ENCODE data around the gene CAMSAP3. TPM values are rescaled to one million over a fixed set of nuclear protein-coding genes. Genes with fewer than 3 reads are reported as not detected.

CAMSAP3 gene
- total and polyA plus RNA-seq, 2 donors (not counting 1 experiment from before 2014, with no cell fraction given), result 1.0 to 1.3 TPM

DNA sequence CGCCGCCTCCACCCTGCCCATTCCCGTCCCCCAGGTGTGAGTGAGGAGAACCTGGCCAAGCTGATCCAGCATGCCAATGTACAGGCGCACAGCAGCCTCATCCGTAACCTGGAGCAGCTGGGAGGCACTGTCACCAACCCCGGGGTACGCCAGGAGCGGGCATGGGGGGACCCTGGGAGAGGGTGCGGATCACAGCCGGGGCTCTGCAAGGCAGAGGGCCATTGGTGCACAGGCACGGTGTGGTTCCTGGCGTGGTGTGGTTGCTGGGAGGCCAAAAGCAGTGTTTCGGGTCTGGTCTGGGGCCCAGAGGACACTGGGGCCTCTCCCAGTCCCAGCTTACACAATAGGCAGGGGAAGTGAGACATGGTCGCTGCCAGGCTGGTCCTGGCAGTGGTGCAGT, 49.5 kb downstream of the CAMSAP3 start:
- no peak for DNase-seq
- ATAC-seq (ENCODE audit: low read depth), result no peak
- H3K4me1 Mint-ChIP-seq, result peaks cover 2% of the 10 kb centered on the region
- H3K4me1 ChIP-seq (ENCODE audit: control insufficient read depth in 2 of 2, insufficient read depth in 2 of 2, low read length in 2 of 2), result no peaks in the 10 kb centered on the region
- no peak overlapping the region for H3K9ac ChIP-seq (ENCODE audit: low read length)
- H3K79me2 ChIP-seq (ENCODE audit: control insufficient read depth, insufficient read depth, low read length), result peaks cover 3% of the 10 kb centered on the region
- H2AFZ ChIP-seq (ENCODE audit: insufficient read depth, low read depth, low read length, poor library complexity, severe bottlenecking), result no peak overlapping the region
- H3K27ac Mint-ChIP-seq, result no peak overlapping the region
- H3K36me3 ChIP-seq (replicated peaks in 1 of 2; ENCODE audit: control extremely low read depth in 1 of 2, control insufficient read depth in 1 of 2, extremely low read depth in 1 of 2, insufficient read depth in 2 of 2, low read length in 1 of 2), result peaks cover 0 to 45% of the 10 kb centered on the region in 2 experiments
- H3K27me3 ChIP-seq (replicated peaks in 1 of 4; ENCODE audit: control extremely low read depth in 1 of 4, control insufficient read depth in 3 of 4, insufficient read depth in 4 of 4, low read length in 3 of 4), result no peaks in the 10 kb centered on the region
- POLR2A ChIA-PET, result no interaction called here
- peaks cover 40% of the 10 kb centered on the region for H4K20me1 ChIP-seq (ENCODE audit: control insufficient read depth, insufficient read depth, low read length, poor library complexity, severe bottlenecking)
- no peak for TF ChIP-seq CTCF (IDR thresholded peaks at IDR 0.05)
- TF ChIP-seq EZH2 (IDR thresholded peaks at IDR 0.05; ENCODE audit: borderline replicate concordance, insufficient read depth, low read depth, low read length, poor library complexity, severe bottlenecking), result no peak
- no peaks in the 10 kb centered on the region for H3K9me3 Mint-ChIP-seq (ENCODE audit: insufficient read depth)
- no peak overlapping the region for H3K4me2 ChIP-seq (replicated peaks; ENCODE audit: low read depth, low read length, poor library complexity, severe bottlenecking)
- intact Hi-C loops (cut with micrococcal nuclease), result no loop called here
- WGBS (ENCODE audit: insufficient coverage), result 89% methylated on average over 13 of the region's 14 CpGs
- CTCF ChIA-PET, result no interaction called here
- no peak overlapping the region for H3K27ac ChIP-seq (ENCODE audit: low read length in 2 of 2)
- H3K4me3 Mint-ChIP-seq, result no peak overlapping the region
- H3K9me3 ChIP-seq (ENCODE audit: control extremely low read depth in 1 of 3, control insufficient read depth in 2 of 3, insufficient read depth in 1 of 3, low read length in 2 of 3), result peaks cover 0 to 7% (median 0%) of the 10 kb centered on the region in 3 donors
- H3K27me3 Mint-ChIP-seq, result no peaks in the 10 kb centered on the region
- H3K4me3 ChIP-seq (ENCODE audit: control extremely low read depth in 1 of 5, extremely low read depth in 1 of 5, insufficient read depth in 1 of 5, low read depth in 2 of 5, low read length in 4 of 5), result no peak overlapping the region

DNA sequence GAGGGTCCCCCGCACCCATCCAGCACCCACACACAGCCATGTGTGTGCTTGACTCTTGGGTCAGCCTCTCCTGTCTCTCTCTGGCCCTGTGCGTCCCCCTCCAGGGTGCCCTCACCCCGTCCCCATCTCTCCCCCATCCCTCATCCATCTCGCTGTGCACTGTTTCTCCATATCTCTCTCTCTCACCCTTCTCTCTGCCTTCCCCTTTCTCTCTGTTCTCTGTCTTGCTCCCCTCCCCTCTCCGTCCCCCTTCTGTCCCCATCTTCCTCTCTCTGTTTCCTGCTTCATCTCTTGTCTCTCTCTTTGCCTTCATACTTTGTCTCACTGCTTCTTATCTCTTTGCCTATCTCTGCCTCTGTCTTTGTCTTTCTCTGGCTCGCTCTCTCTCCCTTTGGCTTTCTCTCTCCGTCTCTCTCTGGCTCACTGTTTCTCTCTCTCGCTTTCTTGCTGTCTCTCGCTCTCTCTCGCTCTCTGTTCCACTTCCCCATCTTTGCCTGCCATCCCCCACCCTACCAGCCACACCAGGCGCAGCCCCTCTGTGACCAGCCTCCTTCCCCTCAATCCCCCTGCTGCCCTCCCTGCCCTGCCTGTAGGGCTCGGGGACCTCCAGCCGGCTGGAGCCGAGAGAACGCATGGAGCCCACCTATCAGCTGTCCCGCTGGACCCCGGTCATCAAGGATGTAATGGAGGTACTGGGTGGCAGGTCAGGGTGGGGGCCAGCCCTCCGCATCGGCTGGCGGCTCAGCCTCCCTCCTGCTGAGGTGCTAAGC, 50.2 kb downstream of the CAMSAP3 start:
- Mint-ChIP-seq H3K27me3 (no peaks in the 10 kb centered on the region), H3K9me3 (ENCODE audit: insufficient read depth) (no peaks in the 10 kb centered on the region), H3K4me1 (no peaks in the 10 kb centered on the region), H3K27ac (no peak overlapping the region), H3K4me3 (no peak overlapping the region)
- Histone ChIP-seq H3K4me3 (ENCODE audit: control extremely low read depth in 1 of 5, extremely low read depth in 1 of 5, insufficient read depth in 1 of 5, low read depth in 2 of 5, low read length in 4 of 5) (no peak overlapping the region), H4K20me1 (ENCODE audit: control insufficient read depth, insufficient read depth, low read length, poor library complexity, severe bottlenecking) (peaks cover 33% of the 10 kb centered on the region), H3K4me1 (ENCODE audit: control insufficient read depth in 2 of 2, insufficient read depth in 2 of 2, low read length in 2 of 2) (no peaks in the 10 kb centered on the region), H3K79me2 (ENCODE audit: control insufficient read depth, insufficient read depth, low read length) (no peaks in the 10 kb centered on the region), H3K9me3 (ENCODE audit: control extremely low read depth in 1 of 3, control insufficient read depth in 2 of 3, insufficient read depth in 1 of 3, low read length in 2 of 3) (peaks cover 0 to 7% (median 0%) of the 10 kb centered on the region in 3 donors), H2AFZ (ENCODE audit: insufficient read depth, low read depth, low read length, poor library complexity, severe bottlenecking) (no peak overlapping the region), H3K27me3 (replicated peaks in 1 of 4; ENCODE audit: control extremely low read depth in 1 of 4, control insufficient read depth in 3 of 4, insufficient read depth in 4 of 4, low read length in 3 of 4) (no peaks in the 10 kb centered on the region), H3K36me3 (replicated peaks in 1 of 2; ENCODE audit: control extremely low read depth in 1 of 2, control insufficient read depth in 1 of 2, extremely low read depth in 1 of 2, insufficient read depth in 2 of 2, low read length in 1 of 2) (peaks cover 0 to 41% of the 10 kb centered on the region in 2 experiments), H3K4me2 (replicated peaks; ENCODE audit: low read depth, low read length, poor library complexity, severe bottlenecking) (no peak overlapping the region), H3K9ac (ENCODE audit: low read length) (no peak overlapping the region), H3K27ac (ENCODE audit: low read length in 2 of 2) (no peak overlapping the region)
- TF ChIP-seq EZH2 (IDR thresholded peaks at IDR 0.05; ENCODE audit: borderline replicate concordance, insufficient read depth, low read depth, low read length, poor library complexity, severe bottlenecking) (no peak), CTCF (IDR thresholded peaks at IDR 0.05) (no peak)
- 90% methylated on average over 15 of the region's 20 CpGs for WGBS (ENCODE audit: insufficient coverage)
- ATAC-seq (ENCODE audit: low read depth), result no peak
- ChIA-PET POLR2A (no interaction called here), CTCF (no interaction called here)
- DNase-seq, result no peak
- intact Hi-C loops (cut with micrococcal nuclease), result no loop called here

Data from B cell (primary cell).